Karpas-422 (cell line): ENCODE measurements around the gene ADAMTSL1. TPM values are rescaled to one million over a fixed set of nuclear protein-coding genes. Genes with fewer than 3 reads are reported as not detected.

Experiments
- DNase-seq: peaks from one replicate; pipeline ENCODE4 v3.0.0-alpha.2; 2015
- H2AFZ ChIP-seq: fragments of 200-600 bp; sonication (generic); 2 replicates; pipeline ENCODE4 v1.6.1; 2014; ENCODE audit warnings: antibody characterized with exemption, low read length, mixed read lengths
- H3K27ac ChIP-seq: fragments of 200-600 bp; sonication (generic); 2 replicates; pipeline ENCODE4 v1.5.1; 2014; ENCODE audit warnings: mild to moderate bottlenecking, low read length, moderate library complexity
- H3K27me3 ChIP-seq: fragments of 200-600 bp; sonication (generic); 2 replicates; pipeline ENCODE4 v1.6.1; 2014; ENCODE audit warnings: low read length, mixed read lengths
- H3K36me3 ChIP-seq: fragments of 200-600 bp; sonication (generic); 2 replicates; pipeline ENCODE4 v1.6.1; 2014; ENCODE audit warnings: low read length, mixed read lengths; ENCODE audit not compliant: insufficient read depth
- H3K4me1 ChIP-seq: fragments of 200-600 bp; sonication (generic); 2 replicates; pipeline ENCODE4 v1.6.1; 2014; ENCODE audit warnings: mild to moderate bottlenecking, low read length, mixed read lengths
- H3K4me2 ChIP-seq: fragments of 200-600 bp; sonication (generic); 2 replicates; pipeline ENCODE4 v1.6.1; 2014; ENCODE audit warnings: low read length, low read depth, mild to moderate bottlenecking; ENCODE audit not compliant: poor library complexity, severe bottlenecking
- H3K4me3 ChIP-seq: fragments of 200-600 bp; sonication (generic); 2 replicates; pipeline ENCODE4 v1.5.1; 2014; ENCODE audit warnings: mild to moderate bottlenecking, antibody characterized with exemption, low read length, mixed read lengths
- H3K79me2 ChIP-seq: fragments of 200-600 bp; sonication (generic); 2 replicates; pipeline ENCODE4 v1.6.1; 2014; ENCODE audit warnings: mild to moderate bottlenecking, low read length, mixed read lengths
- H3K9ac ChIP-seq: fragments of 200-600 bp; sonication (generic); 2 replicates; pipeline ENCODE4 v1.6.0; 2014; ENCODE audit warnings: low read length
- H3K9me2 ChIP-seq: fragments of 200-600 bp; sonication (generic), shearing (Covaris generic); replicated peaks from 2 replicates; pipeline ENCODE4 v1.6.0; 2014; ENCODE audit warnings: mild to moderate bottlenecking, low read length, moderate library complexity; ENCODE audit not compliant: insufficient read depth
- H3K9me3 ChIP-seq: fragments of 300-700, 200-600 bp; sonication (generic); 2 replicates; pipeline ENCODE4 v1.6.1; 2014; ENCODE audit warnings: low read length, mixed read lengths
- H4K20me1 ChIP-seq: fragments of 200-600 bp; sonication (generic); 2 replicates; pipeline ENCODE4 v1.6.1; 2014; ENCODE audit warnings: mild to moderate bottlenecking, antibody characterized with exemption, low read length, low read depth; ENCODE audit not compliant: insufficient read depth
- total RNA-seq: library from RNA; depleted of rRNA; stranded (reverse); fragments of >200 nt; shearing (Covaris generic); gene quantifications from 2 replicates; pipeline ENCODE4 v1.2.3, GENCODE V29; 2014; ENCODE audit warnings: low replicate concordance

ADAMTSL1 gene
- total RNA-seq, 1 experiment from 2014 or later = 8.2 TPM

DNA sequence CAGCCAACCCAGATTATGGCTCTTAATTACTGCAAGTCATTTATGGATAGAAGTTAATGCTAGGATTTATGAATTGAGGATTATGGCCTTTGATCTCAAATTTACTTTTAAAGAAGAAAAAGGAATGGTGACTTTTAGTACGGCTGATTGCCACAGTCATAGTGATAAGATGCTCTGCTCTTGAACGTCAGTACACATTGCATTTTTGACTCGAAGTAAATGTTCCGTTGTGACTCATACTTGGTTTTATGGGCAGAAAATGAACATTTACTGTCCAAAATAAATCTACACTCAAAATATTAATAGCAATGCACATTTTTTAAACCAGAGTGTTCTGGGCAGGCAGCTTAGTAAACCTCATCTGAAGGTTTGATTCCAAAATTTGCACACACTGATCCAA lies 830 bp downstream of the ADAMTSL1 start:
- Histone ChIP-seq H3K27me3 (no peaks in the 10 kb centered on the region), H3K36me3 (no peaks in the 10 kb centered on the region), H3K9me2 (no peaks in the 10 kb centered on the region), H3K79me2 (no peaks in the 10 kb centered on the region), H2AFZ (0 out of 2 replicates have a peak overlapping the region, but pooled peaks have one; percentile 27), H3K9me3 (no peaks in the 10 kb centered on the region), H4K20me1 (no peaks in the 10 kb centered on the region), H3K4me1 (peaks cover 60% of the 10 kb centered on the region), H3K4me3 (peak overlapping the region; percentile 67), H3K9ac (peak overlapping the region; percentile 59), H3K4me2 (peak overlapping the region; percentile 55), H3K27ac (peak overlapping the region; percentile 7; the same call in 1 of the 2 replicates)
- DNase-seq = peak; percentile 57

- H3K36me3 ChIP-seq = no peaks in the 10 kb centered on the region
- no peak overlapping the region for H3K4me2 ChIP-seq
- H3K27ac ChIP-seq = no peak overlapping the region
- H3K9ac ChIP-seq = no peak overlapping the region
- no peaks in the 10 kb centered on the region for H3K79me2 ChIP-seq
- no peaks in the 10 kb centered on the region for H3K27me3 ChIP-seq
- no peak overlapping the region for H3K4me3 ChIP-seq
- no peak overlapping the region for H2AFZ ChIP-seq
- H3K9me2 ChIP-seq = no peaks in the 10 kb centered on the region
- no peak for DNase-seq
- no peaks in the 10 kb centered on the region for H3K9me3 ChIP-seq
- H4K20me1 ChIP-seq = no peaks in the 10 kb centered on the region
- H3K4me1 ChIP-seq = peaks cover 38% of the 10 kb centered on the region
Measured at GRCh38 chr9:18477121-18477660, 3.2 kb downstream of the ADAMTSL1 start.

DNA sequence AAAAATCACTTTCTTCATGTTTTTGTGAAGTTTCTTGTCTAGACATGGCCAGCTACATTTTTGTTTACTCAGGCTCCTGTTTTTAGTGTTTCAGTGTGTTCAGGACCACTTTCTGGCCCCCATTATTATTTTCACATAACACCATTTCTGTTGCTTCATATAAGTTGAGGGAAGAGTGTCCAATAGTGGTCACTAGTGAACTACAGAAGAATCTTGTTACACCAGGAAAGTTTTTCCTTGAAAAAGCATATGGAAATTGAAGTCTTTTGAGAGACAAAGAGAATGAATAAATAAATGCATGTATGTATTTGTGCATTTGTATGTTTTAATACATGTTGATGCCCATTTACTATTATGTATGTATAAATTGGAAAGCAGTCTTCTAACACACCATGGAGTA lies 3.8 kb downstream of the ADAMTSL1 start:
- Histone ChIP-seq H3K36me3 (no peaks in the 10 kb centered on the region), H3K9me3 (no peaks in the 10 kb centered on the region), H3K4me1 (peaks cover 33% of the 10 kb centered on the region), H3K79me2 (no peaks in the 10 kb centered on the region), H3K9ac (no peak overlapping the region), H3K4me2 (no peak overlapping the region), H4K20me1 (no peaks in the 10 kb centered on the region), H3K9me2 (no peaks in the 10 kb centered on the region), H3K4me3 (no peak overlapping the region), H2AFZ (no peak overlapping the region), H3K27me3 (no peaks in the 10 kb centered on the region), H3K27ac (no peak overlapping the region)
- no peak for DNase-seq

DNA sequence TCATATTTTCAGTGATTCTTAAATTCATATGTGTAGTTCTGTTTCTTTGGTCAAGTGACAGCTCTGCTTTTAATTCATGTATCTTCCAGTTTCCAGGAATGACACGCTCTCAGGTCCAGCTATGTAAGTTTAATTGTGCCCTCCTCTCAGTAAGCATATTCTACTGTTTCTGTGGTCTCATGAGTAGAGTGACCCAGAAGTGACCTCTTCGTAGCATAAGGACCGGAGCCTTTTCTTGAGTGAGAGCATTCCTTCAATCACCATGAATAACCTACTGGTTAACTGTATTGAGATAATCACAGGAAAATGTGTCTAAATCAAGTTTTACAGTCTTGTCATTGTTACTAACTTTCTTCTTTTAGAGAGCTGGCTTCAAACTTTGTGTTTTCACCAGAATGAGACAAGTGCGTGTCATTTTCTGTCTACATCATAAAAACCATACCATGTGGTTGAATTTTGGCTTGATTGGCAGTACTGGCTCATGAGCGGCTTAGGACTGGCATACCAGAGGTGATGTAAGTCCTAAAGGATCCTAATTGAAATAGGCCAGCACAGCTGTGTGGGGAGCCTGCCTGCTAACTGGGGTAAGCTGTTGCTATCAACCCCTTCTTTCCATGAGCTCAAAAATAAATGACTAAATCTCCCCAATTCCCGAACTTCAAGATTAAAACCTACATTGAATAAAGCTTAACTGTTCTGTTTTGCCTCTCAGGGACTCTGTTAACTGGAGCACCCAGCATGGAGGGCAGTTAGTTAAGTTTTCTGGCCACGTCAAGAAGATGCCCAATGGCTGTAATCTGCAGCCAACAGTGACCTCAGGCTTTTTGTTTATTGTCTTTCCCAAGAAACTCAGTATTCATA lies 4.8 kb downstream of the ADAMTSL1 start:
- Histone ChIP-seq H3K4me3 (no peak overlapping the region), H3K79me2 (no peaks in the 10 kb centered on the region), H3K27me3 (no peaks in the 10 kb centered on the region), H3K9me3 (no peaks in the 10 kb centered on the region), H2AFZ (no peak overlapping the region), H3K9ac (no peak overlapping the region), H3K9me2 (no peaks in the 10 kb centered on the region), H3K4me1 (peaks cover 23% of the 10 kb centered on the region), H3K4me2 (no peak overlapping the region), H3K27ac (no peak overlapping the region), H4K20me1 (no peaks in the 10 kb centered on the region), H3K36me3 (no peaks in the 10 kb centered on the region)
- no peak for DNase-seq

DNA sequence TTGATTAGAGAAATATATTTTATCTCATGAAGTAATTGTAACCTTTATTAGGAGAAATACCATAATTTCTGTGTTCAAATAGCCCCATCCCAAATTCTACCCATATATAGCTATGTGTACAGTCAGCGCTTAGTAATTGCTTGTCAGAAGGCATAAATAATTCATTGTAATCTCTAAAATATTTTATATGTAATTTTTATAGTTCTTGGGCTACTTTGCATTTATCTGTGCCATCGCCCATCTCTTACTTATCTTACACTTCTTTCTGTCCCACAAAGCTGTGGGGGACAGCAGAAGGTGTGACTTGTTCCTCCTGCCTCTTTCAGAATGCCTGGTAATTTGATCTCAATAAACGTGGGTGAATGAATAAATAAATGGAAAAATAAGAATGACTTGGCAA lies 5.5 kb downstream of the ADAMTSL1 start:
- Histone ChIP-seq H2AFZ (no peak overlapping the region), H3K9me2 (no peaks in the 10 kb centered on the region), H3K79me2 (no peaks in the 10 kb centered on the region), H3K9me3 (no peaks in the 10 kb centered on the region), H3K4me1 (peaks cover 23% of the 10 kb centered on the region), H3K27ac (no peak overlapping the region), H4K20me1 (no peaks in the 10 kb centered on the region), H3K27me3 (no peaks in the 10 kb centered on the region), H3K4me2 (no peak overlapping the region), H3K4me3 (no peak overlapping the region), H3K36me3 (no peaks in the 10 kb centered on the region), H3K9ac (no peak overlapping the region)
- DNase-seq = no peak

DNA sequence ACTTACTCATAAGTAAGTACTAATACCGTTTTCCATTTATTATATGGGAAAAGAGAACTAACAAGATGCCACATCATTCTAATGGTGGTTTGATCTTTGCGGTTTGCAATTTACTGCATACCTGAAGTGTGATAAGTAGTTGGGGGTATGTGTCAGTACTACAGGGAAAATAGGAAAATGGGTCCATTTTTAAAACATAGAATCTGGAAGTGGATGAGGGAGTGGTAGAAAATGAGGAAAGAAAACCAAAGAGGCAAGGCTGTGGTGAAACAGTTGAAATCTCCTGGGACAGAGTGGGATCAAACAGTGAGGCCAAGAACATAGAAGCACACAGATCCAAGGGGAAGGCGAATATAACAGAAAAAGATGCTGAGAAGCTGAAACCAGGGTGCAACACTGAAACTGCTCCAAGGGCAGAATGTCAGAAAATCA lies 6.7 kb downstream of the ADAMTSL1 start:
- Histone ChIP-seq H3K79me2 (no peaks in the 10 kb centered on the region), H2AFZ (no peak overlapping the region), H3K9ac (no peak overlapping the region), H3K4me3 (no peak overlapping the region), H3K4me1 (peaks cover 16% of the 10 kb centered on the region), H3K27me3 (0 out of 2 replicates have a peak, but pooled peaks cover 3% of the 10 kb centered on the region), H3K27ac (no peak overlapping the region), H3K36me3 (no peaks in the 10 kb centered on the region), H3K9me3 (no peaks in the 10 kb centered on the region), H3K9me2 (no peaks in the 10 kb centered on the region), H4K20me1 (no peaks in the 10 kb centered on the region), H3K4me2 (no peak overlapping the region)
- no peak for DNase-seq

- no peaks in the 10 kb centered on the region for H3K9me3 ChIP-seq
- no peak overlapping the region for H2AFZ ChIP-seq
- H3K4me1 ChIP-seq = peaks cover 3% of the 10 kb centered on the region; the same call in 1 of the 2 replicates
- H3K4me2 ChIP-seq = no peak overlapping the region
- no peak overlapping the region for H3K27ac ChIP-seq
- no peaks in the 10 kb centered on the region for H3K36me3 ChIP-seq
- 0 out of 2 replicates have a peak, but pooled peaks cover 3% of the 10 kb centered on the region for H3K27me3 ChIP-seq
- no peak for DNase-seq
- no peaks in the 10 kb centered on the region for H3K79me2 ChIP-seq
- no peaks in the 10 kb centered on the region for H3K9me2 ChIP-seq
- no peaks in the 10 kb centered on the region for H4K20me1 ChIP-seq
- H3K4me3 ChIP-seq = no peak overlapping the region
- H3K9ac ChIP-seq = no peak overlapping the region
Measured at GRCh38 chr9:18482371-18482770, 8.4 kb downstream of the ADAMTSL1 start.

GRCh38 chr9:18485714-18486113 lies 11.8 kb downstream of the ADAMTSL1 start:
- 0 out of 2 replicates have a peak, but pooled peaks cover 3% of the 10 kb centered on the region for H3K27me3 ChIP-seq
- H3K4me3 ChIP-seq = no peak overlapping the region
- H3K79me2 ChIP-seq = no peaks in the 10 kb centered on the region
- DNase-seq = no peak
- no peaks in the 10 kb centered on the region for H3K36me3 ChIP-seq
- H3K4me2 ChIP-seq = no peak overlapping the region
- no peak overlapping the region for H3K27ac ChIP-seq
- peaks cover 2% of the 10 kb centered on the region; the same call in 1 of the 2 replicates for H3K4me1 ChIP-seq
- no peaks in the 10 kb centered on the region for H4K20me1 ChIP-seq
- H3K9me3 ChIP-seq = no peaks in the 10 kb centered on the region
- no peak overlapping the region for H2AFZ ChIP-seq
- H3K9me2 ChIP-seq = no peaks in the 10 kb centered on the region
- H3K9ac ChIP-seq = no peak overlapping the region
